HFF-Myc (cell line): ENCODE results near the gene SYNE1.

Experiments used
- DNase-seq: peaks from one replicate; pipeline ENCODE4 v3.0.0-alpha.2; 2011; ENCODE audit warnings: low read depth; ENCODE audit errors: extremely low read depth
- H3K4me3 ChIP-seq: replicated peaks from 2 replicates; pipeline ENCODE4 v1.5.1; 2011; ENCODE audit warnings: low read depth, mild to moderate bottlenecking, control low read depth, low read length
- CTCF ChIP-seq: IDR thresholded peaks from 2 replicates; pipeline ENCODE4 v1.5.1; 2012; ENCODE audit warnings: mild to moderate bottlenecking, low read depth, low read length, control low read depth; ENCODE audit errors: missing control alignments

The SYNE1 gene

GRCh38 chr6:152355166-152355565, 282.0 kb downstream of the SYNE1 start:
- TF ChIP-seq CTCF: no peak
- no peak overlapping the region for H3K4me3 ChIP-seq
- no peak for DNase-seq

GRCh38 chr6:152353440-152353839, 283.7 kb downstream of the SYNE1 start:
- DNase-seq: no peak
- TF ChIP-seq CTCF: no peak

GRCh38 chr6:152351742-152352141, 285.4 kb downstream of the SYNE1 start:
- DNase-seq: no peak
- TF ChIP-seq CTCF: no peak
- no peak overlapping the region for H3K4me3 ChIP-seq

More at GRCh38 chr6:152353440-152353839, 283.7 kb downstream of the SYNE1 start:
- H3K4me3 ChIP-seq: no peak overlapping the region

- no peak overlapping the region for H3K4me3 ChIP-seq
- DNase-seq: no peak
- no peak for TF ChIP-seq CTCF
These were observed 286.1 kb downstream of the SYNE1 start for GRCh38 chr6:152351110-152351509.

- H3K4me3 ChIP-seq: no peak overlapping the region
- no peak for TF ChIP-seq CTCF
- no peak for DNase-seq
These were observed 289.0 kb downstream of the SYNE1 start for GRCh38 chr6:152348116-152348515.

GRCh38 chr6:152343735-152344360, 293.3 kb downstream of the SYNE1 start:
- H3K4me3 ChIP-seq: no peak overlapping the region
- DNase-seq: no peak
- no peak for TF ChIP-seq CTCF

- no peak for DNase-seq
- no peak for TF ChIP-seq CTCF
These were observed 295.6 kb downstream of the SYNE1 start for GRCh38 chr6:152341596-152341995.

More at GRCh38 chr6:152341596-152341995, 295.6 kb downstream of the SYNE1 start:
- no peak overlapping the region for H3K4me3 ChIP-seq
